K562 (cell line): ENCODE results near the gene DIAPH1. TPM values are rescaled to one million over a fixed set of nuclear protein-coding genes. Genes with fewer than 3 reads are reported as not detected.

Experiments
- ATAC-seq: fragments of 200-7000 bp; cut with Tn5 transposase; 3 replicates; pipeline ENCODE4 v1.9.1; 2020; ENCODE audit warnings: moderate library complexity
- BruUV-seq: library from RNA; stranded (reverse); fragments of 400-500 nt; replicated peaks from 2 replicates; lab custom pipeline; 2021; lab: Mats Ljungman, UMichigan
- CTCF ChIA-PET: fragments of 300-600 bp; formaldehyde crosslinking; extraction: SDS; loops from one replicate; lab custom pipeline; 2021; ENCODE audit warnings: low intra/inter-chr PET ratio; lab: Yijun Ruan, JAX
- POLR2A ChIA-PET: fragments of 300-600, 350-650 bp; sonication (Branson Sonifier 250); formaldehyde crosslinking; extraction: SDS; loops from one replicate; lab custom pipeline; 2021; ENCODE audit warnings: antibody characterized with exemption, inconsistent platforms; lab: Yijun Ruan, JAX
- DNase-seq, 4 experiments: peaks; one replicate each; pipeline versions ENCODE4 v3.0.0 to v3.0.0-alpha.2; 2011 to 2018; ENCODE audit warnings: low spot score in 3 of 4, mixed read lengths in 3 of 4; ENCODE audit errors: extremely low read depth in 1 of 4
- FAIRE-seq: peaks from 2 replicates; lab custom pipeline; 2011; peaks lifted over from hg19 to GRCh38; lab: Jason Lieb, UNC
- H2AFZ ChIP-seq: 2 replicates; pipeline ENCODE4 v1.6.0; 2011; ENCODE audit warnings: low read depth, low read length, control low read depth, inconsistent platforms
- H3K27ac ChIP-seq: fragments of 200-600 bp; 3 replicates; pipeline ENCODE4 v1.8.0; 2011; ENCODE audit warnings: low read depth, mild to moderate bottlenecking, control low read depth, inconsistent platforms, low read length, moderate library complexity, mixed read lengths; ENCODE audit errors: extremely low read depth
- H3K27me3 ChIP-seq, 2 experiments: fragments of 300-600 bp in 1 of 2; 2 replicates in 1 of 2; 3 replicates in 1 of 2; pipeline versions ENCODE4 v1.6.0 to v1.8.0; 2011; ENCODE audit warnings: inconsistent platforms in 2 of 2, low read length in 2 of 2, mild to moderate bottlenecking in 1 of 2, mixed read lengths in 1 of 2, moderate library complexity in 1 of 2; ENCODE audit not compliant: control insufficient read depth in 2 of 2, insufficient read depth in 2 of 2
- H3K36me3 ChIP-seq: fragments of 300-600 bp; 3 replicates; pipeline ENCODE4 v1.8.0; 2011; ENCODE audit warnings: mild to moderate bottlenecking, low read length, inconsistent platforms; ENCODE audit not compliant: control insufficient read depth, insufficient read depth
- H3K4me1 ChIP-seq, 2 experiments: fragments of 200-600 bp in 1 of 2; replicated peaks in 1 of 2; 2 replicates in 1 of 2; 3 replicates in 1 of 2; pipeline versions ENCODE4 v1.5.1 to v1.8.0; 2011; ENCODE audit warnings: inconsistent platforms in 2 of 2, low read length in 2 of 2, mild to moderate bottlenecking in 1 of 2, mixed read lengths in 1 of 2, moderate library complexity in 1 of 2; ENCODE audit not compliant: control insufficient read depth in 2 of 2, insufficient read depth in 2 of 2
- H3K4me2 ChIP-seq: 2 replicates; pipeline ENCODE4 v1.6.1; 2011; ENCODE audit warnings: low read length, control low read depth, inconsistent platforms, mixed read lengths; ENCODE audit not compliant: insufficient read depth
- H3K4me3 ChIP-seq: fragments of 200-600 bp; sonication (generic), shearing (Covaris generic); 2 replicates; pipeline ENCODE4 v1.5.1; 2016; ENCODE audit warnings: control low read depth, inconsistent platforms
- H3K79me2 ChIP-seq: fragments of 200-600 bp; 3 replicates; pipeline ENCODE4 v1.8.0; 2011; ENCODE audit warnings: low read length, inconsistent platforms; ENCODE audit not compliant: control insufficient read depth, insufficient read depth
- H3K9ac ChIP-seq, 2 experiments: 2 replicates each; pipeline versions ENCODE4 v1.6.0 to v1.6.1; 2011; ENCODE audit warnings: low read depth in 2 of 2, low read length in 2 of 2, control low read depth in 1 of 2, inconsistent platforms in 1 of 2, mild to moderate bottlenecking in 1 of 2, mixed read lengths in 1 of 2; ENCODE audit not compliant: insufficient read depth in 1 of 2
- H3K9me1 ChIP-seq: one replicate; pipeline ENCODE4 v1.6.0; 2011; ENCODE audit warnings: inconsistent platforms, mild to moderate bottlenecking, low read length, moderate library complexity; ENCODE audit not compliant: control insufficient read depth, insufficient read depth
- H3K9me3 ChIP-seq: replicated peaks from 2 replicates; pipeline ENCODE4 v1.5.1; 2011; ENCODE audit warnings: low read depth, low read length, inconsistent platforms; ENCODE audit not compliant: control insufficient read depth, insufficient read depth
- H4K20me1 ChIP-seq: replicated peaks from 2 replicates; pipeline ENCODE4 v1.6.1; 2011; ENCODE audit warnings: low read length, inconsistent platforms, mixed read lengths; ENCODE audit not compliant: control insufficient read depth, insufficient read depth
- ATF7 ChIP-seq: fragments of 450-650 bp; IDR thresholded peaks from 2 replicates; pipeline ENCODE4 v1.7.1; 2014; ENCODE audit warnings: mild to moderate bottlenecking, moderate library complexity
- CCNT2 ChIP-seq: IDR thresholded peaks from 2 replicates; pipeline ENCODE4 v1.6.1; 2011; ENCODE audit warnings: borderline replicate concordance, low read depth, mild to moderate bottlenecking, moderate library complexity, mixed read lengths, low read length; ENCODE audit not compliant: insufficient read length; ENCODE audit errors: extremely low read depth
- CHD4 ChIP-seq: fragments of 200-600 bp; sonication (generic); IDR thresholded peaks from 3 replicates; pipeline ENCODE4 v1.6.1; 2012; ENCODE audit warnings: low read depth, mild to moderate bottlenecking, mixed read lengths, low read length, inconsistent platforms; ENCODE audit not compliant: insufficient read depth, insufficient replicate concordance, poor library complexity, severe bottlenecking
- DPF2 ChIP-seq: fragments of 450-650 bp; IDR thresholded peaks from 2 replicates; pipeline ENCODE4 v1.6.1; 2016
- GABPA ChIP-seq: fragments of 200-800 bp; sonication (Bioruptor generic); conservative IDR thresholded peaks from 2 replicates; pipeline ENCODE4 v1.6.1; 2016; ENCODE audit warnings: low read depth, missing genetic modification characterization, missing compliant biosample characterization
- KLF16 ChIP-seq: IDR thresholded peaks from 2 replicates; pipeline ENCODE4 v1.6.1; 2016; ENCODE audit warnings: antibody characterized with exemption
- NR1H2 ChIP-seq: sonication (generic); formaldehyde crosslinking; IDR thresholded peaks from 2 replicates; pipeline ENCODE4 v1.4.0; 2020; ENCODE audit warnings: mild to moderate bottlenecking, missing genetic modification reagents
- SETDB1 ChIP-seq: IDR thresholded peaks from one replicate; pipeline ENCODE4 v1.6.1; 2012; ENCODE audit warnings: low read length, control low read depth, inconsistent platforms
- SMARCA4 ChIP-seq: fragments of 450-650 bp; IDR thresholded peaks from 2 replicates; pipeline ENCODE4 v1.6.1; 2016
- SNAPC5 ChIP-seq: fragments of 250-450 bp; sonication (Bioruptor Pico); IDR thresholded peaks from 2 replicates; pipeline ENCODE4 v1.8.0; 2021; ENCODE audit warnings: moderate library complexity, mild to moderate bottlenecking, inconsistent platforms
- TFE3 ChIP-seq: fragments of 450-650 bp; formaldehyde crosslinking; IDR thresholded peaks from 2 replicates; pipeline ENCODE4 v1.4.0; 2020; ENCODE audit warnings: mild to moderate bottlenecking, mixed read lengths
- WGBS: fragments of 100-300 bp; shearing (Covaris generic); methylation state at CpG from one replicate; pipeline ENCODE4 v1.1.6; 2016; ENCODE audit warnings: low coverage, mixed read lengths; ENCODE audit not compliant: insufficient coverage; ENCODE audit errors: missing lambda C conversion rate; 5-methylcytosine and 5-hydroxymethylcytosine counted together
- in situ Hi-C: fragments of 300-500 bp; cut with MboI; formaldehyde crosslinking; loops from 4 replicates; pipeline ENCODE4 v1.15.0; 2018; ENCODE audit warnings: inconsistent platforms, mixed read lengths
- intact Hi-C: fragments of 100-400 bp; cut with micrococcal nuclease; formaldehyde crosslinking; loops from 2 replicates; pipeline ENCODE4 v1.14.2; 2022
- polyA plus RNA-seq, 8 experiments: library from polyadenylated mRNA; depleted of rRNA in 4 of 8; stranded (reverse) in 5 of 8; unstranded in 3 of 8; fragments of >200 nt; fragmentation: Nextera tagmentation in 2 of 8; fragmentation: Illumina TruSeq in 1 of 8; extraction: Ambion mirVana in 2 of 8; extraction: Trizol in 1 of 8; gene quantifications; 2 replicates each; pipeline versions ENCODE4 v1.2.1 to v1.2.3, GENCODE V29; 2011 to 2014; ENCODE audit warnings: inconsistent platforms in 1 of 8, missing spikeins in 1 of 8
- total RNA-seq, 7 experiments: library from RNA; depleted of rRNA in 6 of 7; stranded (reverse); fragments of >200 nt in 6 of 7; fragmentation: Illumina TruSeq in 2 of 7; extraction: Trizol in 2 of 7; gene quantifications; 2 replicates each; pipeline versions ENCODE4 v1.2.1 to v1.2.3, GENCODE V29; 2011 to 2021; ENCODE audit warnings: low replicate concordance in 1 of 7
- TF ChIP-seq, protein P1 (sequence below): sonication (generic); formaldehyde crosslinking; IDR thresholded peaks from 2 replicates; pipeline ENCODE4 v1.8.0; 2022; ENCODE audit warnings: mild to moderate bottlenecking, missing genetic modification reagents

Gene DIAPH1
- total and polyA plus RNA-seq, 9 of the 15 experiments (the other 6 are each of a cell fraction or from before 2014, with no cell fraction given), result 60.8 to 328 (median 97.8) TPM

GRCh38 chr5:141515946-141516671 is 102.7 kb downstream of the DIAPH1 start:
- no peak for FAIRE-seq
- peak overlapping the region in 1 of 2 experiments; percentile 33; a peak in 1 of 4 replicates for H3K9ac ChIP-seq

DNA sequence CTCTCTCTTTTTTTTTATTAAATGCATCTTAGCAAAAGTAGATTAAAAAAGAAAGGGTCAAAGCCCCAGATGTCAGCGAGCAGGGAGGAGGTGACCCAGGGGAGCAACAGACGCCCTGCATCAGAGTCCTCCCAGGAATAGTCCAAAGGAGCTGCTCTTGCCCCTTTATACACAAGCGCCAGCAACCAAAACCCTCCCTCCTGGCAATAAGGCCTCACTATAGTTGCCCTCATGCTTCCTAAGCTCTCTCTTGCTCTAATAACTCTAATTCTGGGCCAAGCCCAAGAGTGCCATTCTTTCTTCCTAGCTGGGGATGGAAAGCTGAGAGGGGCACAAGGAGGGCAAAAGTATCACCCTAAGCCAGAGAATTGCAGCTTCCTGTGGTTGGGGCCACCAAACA is 103.7 kb downstream of the DIAPH1 start:
- in situ Hi-C loops (no loop called here), intact Hi-C loops (loop anchor here (10.0 kb wide), 1 partner anchor 280 kb away; no protein-coding TSS in a partner anchor)
- FAIRE-seq, result no peak
- Histone ChIP-seq H3K9ac (no peak overlapping the region), H3K4me3 (no peak overlapping the region), H3K79me2 (no peaks in the 10 kb centered on the region), H2AFZ (no peak overlapping the region), H3K27me3 (no peaks in the 10 kb centered on the region), H4K20me1 (no peaks in the 10 kb centered on the region), H3K9me1 (peaks cover 8% of the 10 kb centered on the region), H3K4me1 (peaks cover 5 to 17% of the 10 kb centered on the region in 2 experiments; a peak in 3 of 5 replicates), H3K36me3 (peaks cover 71% of the 10 kb centered on the region), H3K4me2 (no peak overlapping the region), H3K9me3 (no peaks in the 10 kb centered on the region), H3K27ac (no peak overlapping the region)
- TSS peak; percentile 42 for BruUV-seq
- POLR2A ChIA-PET, result interaction anchor here (0.6 to 1.8 kb wide), 7 partner anchors 20 to 195 kb away, joined by 3 to 7 read pairs (median 4); partner anchors contain the start of genes PCDHGC5 and TAF7
- DNase-seq, result no peak
- no peak for ATAC-seq
- CTCF ChIA-PET, result interaction anchor here (1.2 kb wide), 1 partner anchor 141 kb away, joined by 3 read pairs; the partner anchor contains the start of gene PCDHGA6
- 85% methylated on average over 1 of the region's 3 CpGs for WGBS
- TF ChIP-seq CCNT2, result no peak
- TF ChIP-seq SNAPC5, result no peak
- TF ChIP-seq GABPA (tag), result no peak
- no peak for TF ChIP-seq SMARCA4
- TF ChIP-seq SETDB1, result no peak
- TF ChIP-seq ATF7, result no peak
- no peak for TF ChIP-seq NR1H2
- no peak for TF ChIP-seq CHD4
- TF ChIP-seq, protein P1, sequence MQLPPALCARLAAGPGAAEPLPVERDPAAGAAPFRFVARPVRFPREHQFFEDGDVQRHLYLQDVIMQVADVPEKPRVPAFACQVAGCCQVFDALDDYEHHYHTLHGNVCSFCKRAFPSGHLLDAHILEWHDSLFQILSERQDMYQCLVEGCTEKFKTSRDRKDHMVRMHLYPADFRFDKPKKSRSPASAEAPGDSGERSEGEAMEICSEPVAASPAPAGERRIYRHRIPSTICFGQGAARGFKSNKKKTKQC (CRISPR knock-in tag), result no peak
- TF ChIP-seq TFE3, result no peak
- TF ChIP-seq KLF16, result no peak

More at GRCh38 chr5:141515946-141516671, 102.7 kb downstream of the DIAPH1 start:
- H2AFZ ChIP-seq, result no peak overlapping the region
- DNase-seq (no peak), ATAC-seq (no peak)
- H3K4me3 ChIP-seq, result no peak overlapping the region
- no peaks in the 10 kb centered on the region for H3K79me2 ChIP-seq
- no peak overlapping the region for H3K4me2 ChIP-seq
- H3K27me3 ChIP-seq, result no peaks in the 10 kb centered on the region
- ChIA-PET POLR2A (interaction anchor here (0.6 to 1.3 kb wide), 2 partner anchors 27 to 102 kb away, joined by 3 to 5 read pairs; partner anchors contain the start of gene PCDHGC5), CTCF (no interaction called here)
- H3K9me1 ChIP-seq, result peaks cover 8% of the 10 kb centered on the region
- no TSS peak for BruUV-seq
- intact Hi-C loops, result loop anchor here (10.0 kb wide), 1 partner anchor 281 kb away; no protein-coding TSS in a partner anchor
- in situ Hi-C loops, result no loop called here
- H3K36me3 ChIP-seq, result peaks cover 80% of the 10 kb centered on the region
- no peak for TF ChIP-seq DPF2
- no peaks in the 10 kb centered on the region for H4K20me1 ChIP-seq
- no peak overlapping the region for H3K27ac ChIP-seq
- H3K9me3 ChIP-seq, result no peaks in the 10 kb centered on the region
- 95% methylated on average over 4 of the region's 4 CpGs for WGBS
- H3K4me1 ChIP-seq, result peaks cover 5 to 17% of the 10 kb centered on the region in 2 experiments; a peak in 3 of 5 replicates
